Measurements from ENCODE around the gene RASSF6.

DNA sequence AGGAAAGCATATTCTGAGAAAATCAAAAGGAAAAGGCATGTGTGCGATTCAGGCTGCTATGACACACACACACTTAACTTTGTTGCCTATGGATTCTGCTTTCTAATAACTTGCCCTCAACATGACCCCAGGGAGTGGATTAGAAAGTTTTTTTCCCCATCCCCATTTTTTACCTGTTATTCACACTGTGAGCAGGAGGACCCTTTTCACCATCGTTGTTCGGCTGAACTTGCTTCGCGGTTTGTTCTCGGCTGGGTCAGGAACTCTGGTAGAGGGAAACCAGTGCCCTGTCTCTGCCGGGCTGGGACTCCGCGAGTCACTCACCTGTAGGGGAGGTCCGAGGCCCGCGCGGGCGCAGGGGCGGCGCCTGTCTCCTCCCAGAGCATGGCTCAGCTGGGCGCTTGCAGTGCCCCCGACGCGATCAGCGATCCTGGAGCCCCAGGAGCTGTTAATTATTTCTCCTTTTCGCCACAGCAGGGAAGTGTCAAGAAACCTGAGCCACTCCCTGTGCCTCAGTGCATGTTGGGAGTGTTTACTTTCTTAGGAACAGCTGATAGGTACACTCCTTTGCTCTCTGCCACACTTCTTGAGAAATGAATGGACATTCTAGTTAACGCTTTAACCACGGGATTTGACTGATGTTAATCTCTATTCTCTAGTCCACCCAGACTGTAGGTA is at the start of gene RASSF6:
- TF ChIP-seq CTCF (IDR thresholded peaks at IDR 0.05; ENCODE audit: poor library complexity, severe bottlenecking) (no peak), TAF1 (IDR thresholded peaks at IDR 0.05; ENCODE audit: low read depth) (no peak), EZH2 (IDR thresholded peaks at IDR 0.05; ENCODE audit: borderline replicate concordance, insufficient read depth, low read length, poor library complexity, severe bottlenecking) (no peak), EP300 (conservative IDR thresholded peaks at IDR 0.05; ENCODE audit: poor library complexity, severe bottlenecking) (no peak)
